CD1c-positive myeloid dendritic cell (primary cell): ENCODE data around the gene MAPK8.
"Not testable (repeated sequence)": the region's sequence is repeated elsewhere in the genome, so short reads cannot be mapped to it uniquely, and the experiment has no call there.

ENCODE experiments used
- DNase-seq: peaks from one replicate; pipeline ENCODE4 v3.0.0-alpha.2; 2016; ENCODE audit errors: extremely low spot score

MAPK8 gene

DNA sequence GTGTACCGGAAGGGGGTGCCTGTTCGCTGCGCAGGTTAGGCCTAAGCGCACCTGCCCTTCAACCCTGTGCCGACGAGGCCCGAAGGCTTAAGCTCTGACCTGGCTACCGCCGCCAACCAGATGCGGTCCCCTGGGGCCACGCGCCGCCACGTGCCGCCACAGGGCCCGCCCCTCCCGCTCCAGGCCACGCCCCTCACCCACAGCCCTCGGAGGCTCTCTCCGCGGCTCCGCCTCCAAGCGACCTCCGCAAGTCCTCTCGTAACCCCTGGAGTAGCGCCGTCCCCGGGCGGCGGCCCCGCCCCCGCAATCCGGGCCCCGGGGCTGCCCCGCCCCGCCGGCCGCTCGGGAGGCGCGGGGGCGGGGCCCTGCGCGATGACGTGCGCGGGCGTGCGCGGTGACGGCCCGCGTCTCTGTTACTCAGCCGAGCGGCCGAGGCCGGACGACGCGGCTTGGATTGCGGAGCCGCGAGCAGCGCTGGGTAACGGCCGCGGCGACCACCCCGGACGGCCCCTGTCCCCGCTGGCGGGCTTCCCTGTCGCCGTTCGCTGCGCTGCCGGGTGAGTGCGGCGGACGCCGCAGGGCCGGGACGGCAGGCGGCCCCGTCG lies at the start of gene MAPK8:
Gene MAPK8, plus strand, starts transcription at position 413 of the 605 bp plus-strand sequence. CDS start 94,984 bp downstream, outside the sequence.
- DNase-seq = peak; percentile 97

DNA sequence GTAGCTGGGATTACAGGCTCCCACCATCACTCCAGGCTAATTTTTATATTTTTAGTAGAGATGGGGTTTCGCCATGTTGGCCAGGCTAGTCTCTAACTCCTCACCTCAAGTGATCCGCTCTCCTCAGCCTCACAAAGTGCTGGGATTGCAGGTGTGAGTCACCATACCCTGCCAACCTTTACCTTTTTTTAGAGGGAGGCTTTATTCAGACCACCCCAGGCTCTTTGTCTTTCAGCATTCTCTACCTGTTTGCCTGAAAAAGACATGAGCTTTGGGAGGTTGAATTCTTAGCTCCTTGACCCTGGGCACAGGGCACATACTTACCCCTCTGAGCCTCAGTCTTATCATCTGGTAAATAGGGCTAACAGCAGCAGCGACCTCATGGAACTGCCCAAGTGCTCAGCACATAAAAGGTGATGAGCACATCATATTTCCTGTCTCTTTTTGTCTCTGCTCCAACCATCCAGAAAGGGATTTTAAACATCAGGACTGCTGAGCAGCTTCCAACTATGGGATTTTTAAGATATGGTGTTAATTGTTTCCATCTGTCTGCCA lies 49.0 kb upstream of the MAPK8 start:
- no peak for DNase-seq

DNA sequence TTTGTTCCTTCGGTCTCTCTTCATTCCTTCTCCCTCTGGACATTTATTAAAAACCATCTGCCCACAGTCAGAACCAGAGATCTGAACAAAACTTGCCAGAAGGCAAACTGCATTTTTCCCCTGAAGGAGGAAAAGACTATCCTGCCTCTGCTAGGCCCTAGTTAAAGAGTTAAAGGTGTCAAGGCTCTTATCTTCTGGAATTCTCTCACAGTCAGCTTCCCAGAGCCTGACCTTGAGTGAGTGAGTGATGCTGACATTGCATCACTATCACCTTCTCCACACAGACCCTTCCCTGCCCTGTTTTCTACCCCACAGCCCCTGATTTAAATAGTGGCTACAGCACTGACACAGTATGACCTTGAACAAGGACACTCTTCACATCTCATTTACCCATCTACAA lies 48.4 kb upstream of the MAPK8 start:
- DNase-seq = no peak

DNA sequence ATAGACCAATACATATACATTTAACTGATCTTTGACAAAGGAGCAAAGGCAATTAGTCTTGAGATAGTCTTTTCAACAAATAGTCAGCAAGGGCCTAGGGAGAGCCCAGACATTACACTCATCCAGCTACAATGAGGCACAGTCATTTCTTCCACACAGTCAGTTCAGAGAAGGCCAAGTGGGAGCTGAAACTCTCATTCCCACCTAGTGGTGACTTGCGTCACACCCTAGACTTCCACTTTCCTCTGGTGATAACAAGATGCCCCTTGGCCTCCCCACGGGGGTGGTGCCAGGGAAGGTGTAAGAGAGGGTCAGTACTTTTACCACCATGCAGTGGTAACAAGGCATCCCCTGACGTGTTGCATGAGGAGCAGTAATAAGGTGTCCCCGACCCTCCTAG lies 39.9 kb upstream of the MAPK8 start:
- DNase-seq = no peak

DNA sequence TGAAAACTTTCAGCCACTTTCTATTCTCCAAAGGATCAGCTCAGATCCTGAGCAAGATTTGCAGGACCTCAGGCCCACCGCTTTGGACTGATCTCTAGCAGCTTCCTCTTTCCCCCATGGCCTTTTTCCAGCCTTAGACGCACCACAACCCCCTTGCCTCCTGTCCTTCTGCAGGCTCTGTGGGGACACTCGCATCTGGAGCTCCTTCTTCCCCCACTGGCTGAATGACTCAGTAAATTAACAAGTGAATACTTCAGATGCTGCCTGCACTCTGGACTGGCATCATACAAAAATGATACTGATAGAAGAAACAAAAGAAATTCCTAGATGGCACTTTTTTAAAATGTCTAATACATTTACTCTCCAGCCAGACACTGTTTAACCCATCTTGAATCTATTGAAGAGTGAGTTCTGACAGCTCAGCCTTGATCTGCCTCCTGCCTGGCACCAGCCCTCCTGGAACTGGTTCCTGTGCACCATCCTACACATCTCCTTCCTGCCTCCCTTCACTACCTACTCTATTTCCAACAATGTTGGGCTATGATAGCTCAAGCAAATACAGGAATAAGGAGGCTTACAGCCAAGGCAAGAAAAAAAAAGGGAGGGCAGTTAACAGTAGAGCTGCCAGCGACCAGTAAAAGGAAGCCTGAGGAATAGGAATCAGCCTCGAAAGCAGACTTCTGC lies 35.3 kb upstream of the MAPK8 start:
- DNase-seq = no peak

DNA sequence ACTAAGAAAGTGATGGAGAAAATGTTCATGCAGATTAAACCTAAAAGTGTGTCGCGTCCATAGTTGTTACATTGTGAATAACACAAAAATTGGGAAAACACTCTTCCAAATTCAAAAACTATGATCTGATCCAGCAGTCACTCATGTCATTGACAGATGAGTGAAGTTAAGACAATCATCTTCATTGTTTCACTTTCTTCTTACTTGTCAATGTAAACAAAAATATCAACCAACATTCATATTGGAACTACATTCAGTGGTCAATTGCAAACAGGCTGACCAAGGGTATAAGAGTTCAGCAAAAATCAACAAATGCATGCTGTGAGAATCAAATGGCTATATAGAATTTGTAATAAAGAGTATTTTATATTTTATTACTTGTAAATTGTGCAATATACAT lies 33.8 kb upstream of the MAPK8 start:
- DNase-seq = no peak

DNA sequence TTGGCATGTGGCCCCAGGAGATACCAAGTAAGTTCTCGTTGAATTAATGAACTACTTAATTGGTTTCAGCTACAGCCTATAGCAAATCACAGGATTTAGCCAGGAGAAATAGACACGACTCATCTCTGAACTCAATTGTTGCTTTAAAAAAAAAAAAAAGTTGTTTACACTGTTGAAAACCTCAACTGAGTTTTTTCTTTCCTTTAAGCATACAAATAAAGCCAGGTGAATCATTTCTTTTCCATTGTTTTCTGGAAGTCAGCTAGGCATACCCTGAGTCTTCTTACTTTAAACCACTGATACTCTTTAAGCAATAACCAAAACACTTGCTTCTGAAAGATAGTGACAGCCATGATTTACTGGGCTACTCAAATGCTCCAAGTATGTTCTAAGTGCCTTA lies 32.7 kb upstream of the MAPK8 start:
- DNase-seq = no peak

DNA sequence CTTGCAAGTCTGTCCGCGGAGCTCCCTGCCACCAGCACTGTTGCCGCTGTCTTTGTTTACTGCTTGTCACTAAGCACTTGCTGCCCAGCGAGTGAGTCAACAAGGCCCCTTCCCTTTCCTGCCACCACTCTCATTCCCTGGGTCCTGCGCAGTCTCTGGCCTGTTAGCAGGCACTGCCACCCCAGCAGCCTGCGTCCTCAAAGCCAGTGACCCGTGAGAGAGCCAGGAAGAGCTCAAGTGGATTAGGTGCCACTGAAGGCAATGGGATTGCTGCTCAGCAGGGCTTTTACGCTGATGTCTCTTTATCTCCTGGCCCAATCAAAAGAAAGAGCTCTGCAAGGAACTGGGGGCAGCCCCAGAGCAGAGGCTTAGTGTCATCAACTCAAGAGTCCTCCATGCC lies 31.8 kb upstream of the MAPK8 start, which contains the start of gene FRMPD2:
Gene FRMPD2, minus strand, starts transcription at position 61 of the 400 bp plus-strand sequence. CDS start 129 bp downstream, outside the sequence.
- DNase-seq = no peak

DNA sequence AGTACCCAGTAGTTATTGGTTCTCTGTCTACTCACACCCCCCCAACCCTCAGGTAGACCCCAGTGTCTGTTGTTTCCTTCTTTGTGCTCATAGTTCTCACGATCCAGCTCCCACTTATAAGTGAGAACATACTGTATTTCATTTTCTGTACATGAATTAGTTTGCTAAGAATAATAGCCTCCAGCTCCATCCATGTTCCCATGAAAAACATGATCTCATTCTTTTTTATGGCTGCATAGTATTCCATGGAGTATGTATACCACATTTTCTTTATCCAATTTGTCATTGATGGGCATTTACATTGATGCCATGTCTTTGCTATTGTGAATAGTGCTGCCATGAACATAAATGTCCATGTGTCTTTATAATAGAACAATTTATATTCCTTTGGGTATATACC lies 29.4 kb upstream of the MAPK8 start:
- DNase-seq = no peak

DNA sequence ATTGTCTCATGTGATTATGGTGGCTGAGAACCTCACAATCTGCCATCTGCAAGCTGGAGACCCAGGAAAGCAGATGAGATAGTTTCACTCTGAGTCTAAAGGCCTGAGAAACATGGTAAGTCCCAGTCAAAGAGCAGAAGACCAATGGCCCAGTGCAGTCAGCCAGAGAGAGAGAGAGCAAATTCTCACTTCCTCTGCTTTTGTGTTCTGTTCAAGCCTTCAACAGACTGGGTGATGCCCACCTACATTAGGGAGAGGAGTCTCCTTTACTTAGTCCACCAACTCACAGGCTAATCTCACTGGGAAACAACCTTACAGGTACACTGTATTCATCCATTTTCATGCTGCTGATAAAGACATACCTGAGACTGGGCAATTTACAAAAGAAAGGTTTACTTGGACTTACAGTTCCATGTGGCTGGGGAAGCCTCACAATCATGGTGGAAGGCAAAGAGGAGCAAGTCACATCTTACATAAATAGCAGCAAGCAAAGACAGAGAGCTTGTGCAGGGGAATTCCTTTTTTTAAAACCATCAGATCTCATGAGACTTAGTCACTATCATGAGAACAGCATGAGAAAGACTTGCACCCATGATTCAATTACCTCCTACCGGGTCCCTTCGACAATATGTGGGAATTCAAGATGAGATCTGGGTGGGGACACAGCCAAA lies 27.3 kb upstream of the MAPK8 start:
- no peak for DNase-seq

DNA sequence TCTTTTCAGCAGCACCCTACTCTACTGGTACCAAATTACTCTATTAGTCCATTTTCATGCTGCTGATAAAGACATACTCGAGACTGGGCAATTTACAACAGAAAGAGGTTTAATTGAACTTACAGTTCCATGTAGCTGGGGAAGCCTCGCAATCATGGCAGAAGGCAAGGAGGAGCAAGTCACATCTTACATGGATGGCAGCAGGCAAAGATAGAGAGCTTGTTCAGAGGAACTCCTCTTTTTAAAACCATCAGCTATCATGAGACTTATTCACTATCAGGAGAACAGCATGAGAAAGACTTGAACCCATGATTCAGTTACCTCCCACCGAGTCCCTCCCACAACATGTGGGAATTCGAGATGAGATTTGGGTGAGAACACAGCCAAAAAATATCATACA lies 24.8 kb upstream of the MAPK8 start:
- not testable (repeated sequence) for DNase-seq

DNA sequence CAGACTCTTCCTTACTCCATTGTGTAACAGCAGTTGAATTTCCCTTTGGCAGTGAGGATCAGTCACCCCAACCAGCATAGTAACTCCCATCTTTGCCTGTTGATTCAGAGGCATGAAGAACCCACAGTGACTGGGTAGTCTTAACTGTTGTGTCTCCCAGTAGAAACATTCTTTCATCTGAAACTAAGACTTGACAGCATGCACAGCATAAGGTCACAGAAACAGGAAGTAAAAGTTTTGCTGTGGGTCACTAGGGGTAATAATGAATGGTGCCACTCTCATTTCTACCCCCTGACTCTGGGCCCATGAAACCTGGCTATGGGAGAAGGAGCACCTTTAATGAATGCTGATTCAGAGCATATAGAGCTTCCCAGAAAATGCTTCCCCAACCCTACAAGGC lies 23.6 kb upstream of the MAPK8 start:
- DNase-seq = peak; percentile 2

DNA sequence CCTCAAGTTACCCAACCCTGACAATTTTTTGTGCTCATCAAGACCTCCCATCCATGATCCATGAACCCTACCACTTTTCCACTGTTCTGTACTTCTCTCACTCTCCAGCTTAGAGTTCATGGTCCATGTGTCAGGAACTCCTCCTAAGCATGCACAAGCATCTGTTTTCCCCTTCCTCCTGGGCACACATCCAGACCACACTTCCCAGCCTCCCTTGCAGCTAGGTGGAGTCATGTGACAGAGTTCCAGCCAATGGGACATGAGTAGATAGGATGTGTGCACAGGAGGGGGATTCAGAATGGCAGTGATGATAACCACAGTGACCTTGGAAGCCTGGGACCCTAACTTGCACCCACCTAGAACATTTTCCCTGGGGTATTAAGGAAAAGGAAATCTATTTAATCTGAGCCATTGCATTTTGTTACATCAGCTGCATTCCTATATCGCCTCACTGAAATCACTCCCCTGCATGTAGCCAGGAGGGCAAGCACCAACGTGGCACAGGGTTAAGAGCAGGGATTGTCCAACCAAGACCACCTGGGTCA lies 22.4 kb upstream of the MAPK8 start:
- no peak for DNase-seq

DNA sequence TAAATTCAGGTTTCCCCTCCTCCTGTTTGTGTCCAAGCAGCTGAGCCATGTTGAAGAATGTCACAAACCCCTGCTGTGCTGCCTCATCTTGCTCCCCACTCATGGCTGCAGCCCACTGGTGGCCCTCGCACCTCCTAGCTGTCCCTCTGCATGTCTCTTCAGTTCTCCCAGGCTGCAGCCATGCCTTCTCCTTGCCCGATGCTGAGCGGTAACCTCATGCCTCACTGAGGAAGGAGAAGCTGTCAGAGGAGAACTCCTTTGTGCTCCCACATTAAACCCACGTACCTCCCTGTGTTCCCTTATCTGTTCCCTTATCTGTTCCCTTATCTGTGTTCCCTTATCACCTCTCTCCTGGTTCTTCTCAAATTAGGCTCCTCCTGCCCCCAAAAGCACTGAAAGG lies 21.7 kb upstream of the MAPK8 start:
- no peak for DNase-seq

DNA sequence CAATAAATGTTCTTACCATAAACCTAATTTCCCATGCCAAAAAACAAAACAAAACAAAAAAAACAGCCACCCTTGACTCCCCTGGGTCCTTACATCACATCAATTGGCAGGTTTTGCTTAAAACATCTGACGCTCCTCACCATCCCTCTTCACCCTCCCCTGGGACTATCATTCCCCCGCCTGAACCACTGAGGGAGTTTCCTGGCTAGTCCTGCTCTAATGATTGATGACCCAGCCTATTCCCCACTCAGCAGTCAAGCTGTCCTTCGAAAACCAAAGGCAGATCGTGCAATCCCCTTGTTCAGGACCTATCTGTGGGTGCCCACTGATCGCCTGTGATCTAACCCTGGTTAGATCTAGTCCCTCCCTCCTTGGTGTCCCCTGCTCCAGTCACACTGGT lies 20.8 kb upstream of the MAPK8 start:
- DNase-seq = no peak

DNA sequence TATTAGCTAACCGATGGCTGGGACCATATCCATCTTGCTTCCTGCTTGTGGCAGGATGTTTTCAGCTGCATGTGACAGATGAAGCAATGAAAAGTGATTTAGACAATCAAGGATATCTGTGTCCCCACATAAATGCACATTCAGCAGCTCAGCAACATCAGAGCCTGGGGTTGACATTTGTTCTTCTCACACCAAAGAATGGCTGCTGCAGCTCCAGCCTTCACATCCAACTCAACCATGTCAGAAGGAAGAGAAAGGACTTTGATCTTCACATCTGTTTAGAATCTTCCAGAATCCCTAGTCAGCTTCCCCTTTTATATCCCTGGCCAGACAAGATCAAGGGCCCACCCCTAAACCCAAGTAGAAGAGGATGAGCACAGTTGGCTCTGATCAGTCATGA lies 20.1 kb upstream of the MAPK8 start:
- no peak for DNase-seq

DNA sequence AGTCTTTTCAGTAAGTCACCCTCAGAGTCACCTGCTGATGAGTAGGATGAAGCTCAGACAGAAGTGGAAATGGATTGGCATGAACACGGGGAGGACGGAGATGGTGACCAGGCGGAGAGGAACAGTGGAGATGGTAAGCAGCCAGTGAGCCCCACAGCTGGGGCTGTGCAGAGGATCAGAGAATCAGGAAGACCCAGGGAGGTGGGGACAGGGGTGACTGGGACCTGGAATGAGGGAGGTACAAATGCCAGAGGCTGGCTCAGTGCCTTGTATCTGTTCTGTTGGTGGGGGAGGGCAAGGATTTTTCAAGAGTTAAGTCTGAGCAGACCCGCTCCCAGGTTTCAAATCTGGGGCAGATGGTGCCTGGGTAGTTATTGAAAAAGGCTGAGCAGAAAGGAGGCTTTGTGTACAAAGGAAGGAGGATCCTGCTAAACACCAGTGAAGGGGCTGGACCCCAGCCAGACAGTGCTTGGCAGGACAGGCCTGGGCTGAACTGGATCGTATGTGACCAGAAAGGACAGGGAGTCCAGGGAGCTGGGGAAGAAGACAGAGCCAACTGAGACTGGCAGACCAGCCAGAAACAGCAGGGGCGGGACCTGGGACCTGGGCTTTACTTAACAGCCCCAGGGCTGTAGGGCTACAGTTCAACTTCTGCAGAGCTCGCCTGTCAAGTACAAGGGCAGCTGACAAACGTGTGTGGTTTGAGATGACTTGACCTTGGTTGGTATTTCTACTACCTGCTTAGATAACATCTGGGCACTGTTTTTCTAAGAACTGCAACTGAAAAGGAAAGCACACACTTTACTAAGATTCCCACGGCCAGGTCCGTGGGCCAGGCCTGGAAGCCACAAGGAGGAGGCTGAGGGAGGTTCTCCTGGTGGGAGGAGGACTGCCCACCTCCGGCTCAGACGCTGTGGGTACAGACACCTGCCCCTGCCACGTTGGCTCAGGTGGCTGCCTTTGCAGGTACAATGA lies 18.8 kb upstream of the MAPK8 start:
- no peak for DNase-seq

DNA sequence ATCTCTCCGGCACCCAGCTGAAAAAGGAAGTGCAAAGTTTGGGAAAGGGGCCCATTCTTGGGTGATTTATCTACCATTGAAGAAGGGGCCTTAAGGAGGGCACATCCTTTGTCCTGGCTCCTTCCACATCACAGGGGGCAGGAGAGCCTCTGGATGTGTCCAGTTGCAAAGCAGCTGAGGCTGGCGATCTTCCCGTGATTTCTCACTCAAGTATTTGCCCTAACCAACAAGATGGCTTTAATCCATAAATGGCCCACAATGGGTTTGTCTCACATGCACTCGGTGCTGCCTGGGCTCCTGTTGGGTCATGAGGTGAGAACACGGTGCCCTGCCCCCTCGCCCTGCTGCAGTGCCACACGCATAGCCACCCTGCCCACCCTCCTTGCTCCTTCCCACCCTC lies 17.8 kb upstream of the MAPK8 start:
- DNase-seq = no peak

DNA sequence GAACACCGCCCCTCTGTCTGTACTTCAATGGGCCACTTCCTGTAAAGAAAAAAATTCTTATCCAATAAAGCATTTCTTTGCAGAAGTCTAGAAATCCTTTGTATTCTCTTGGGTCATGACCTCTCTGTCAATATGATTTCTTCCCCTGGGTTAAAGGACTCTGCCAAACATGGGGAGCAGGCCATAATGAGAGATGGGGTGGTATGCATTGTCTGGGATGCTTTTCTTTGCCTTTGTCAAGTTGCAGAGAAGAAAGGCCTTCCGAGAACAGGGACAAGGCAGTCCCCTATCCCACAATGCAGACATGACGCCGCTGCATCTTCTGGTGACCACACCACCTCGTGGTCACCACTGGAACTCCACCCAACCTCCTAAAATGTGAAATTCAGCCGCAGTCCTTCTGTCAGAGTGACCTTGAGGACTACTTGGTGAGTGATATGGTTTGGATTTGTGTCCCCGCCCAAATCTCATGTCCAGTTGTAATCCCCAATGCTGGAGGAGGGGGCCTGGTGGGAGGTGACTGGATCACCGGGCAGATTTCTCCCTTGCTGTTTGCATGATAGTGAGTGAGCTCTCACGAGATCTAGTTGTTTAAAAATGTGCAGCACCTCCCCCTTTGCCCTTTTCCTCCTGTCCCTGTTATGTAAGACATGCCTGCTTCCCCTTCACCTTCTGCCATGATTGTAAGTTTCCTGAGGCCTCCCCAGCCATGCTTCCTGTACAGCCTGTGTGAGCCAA lies 16.8 kb upstream of the MAPK8 start:
- peak; percentile 56 for DNase-seq

DNA sequence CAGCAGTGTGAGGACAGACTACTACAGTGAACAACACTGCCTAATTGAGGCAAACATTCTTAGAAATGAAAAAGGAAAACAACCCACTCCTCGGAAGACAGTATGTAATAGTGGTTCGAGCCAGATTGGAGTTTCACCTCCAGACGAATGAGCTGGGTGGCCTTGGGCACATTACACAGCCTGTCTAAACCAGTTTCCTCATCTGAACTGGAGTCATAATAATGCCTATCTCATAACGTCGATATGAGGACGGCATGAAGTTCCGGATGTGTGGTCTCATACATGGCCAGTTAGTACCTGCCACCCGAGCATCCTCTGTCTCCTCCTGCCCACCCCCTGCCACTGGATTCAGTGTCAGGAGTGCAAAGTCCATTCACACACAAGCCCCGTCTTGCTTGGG lies 16.2 kb upstream of the MAPK8 start:
- no peak for DNase-seq

DNA sequence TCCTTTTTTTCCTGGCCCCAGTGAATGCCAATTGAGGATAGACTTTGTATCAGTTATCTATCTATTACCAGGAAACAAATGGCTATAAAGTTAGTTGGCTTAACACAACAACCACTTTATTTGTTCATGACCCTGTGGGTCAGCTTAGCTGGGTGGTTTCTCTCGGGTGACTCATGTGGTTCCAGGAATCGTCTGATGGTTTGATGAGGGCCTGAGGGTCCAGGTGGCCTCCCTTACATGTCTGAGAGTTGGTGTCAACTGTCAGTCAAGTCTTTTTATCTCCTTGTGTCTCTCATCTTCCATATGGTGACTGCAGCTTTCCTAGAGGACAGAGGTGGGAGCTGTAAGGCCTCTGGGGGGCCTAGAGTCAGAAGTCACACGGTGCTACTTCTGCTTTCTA lies 15.3 kb upstream of the MAPK8 start:
- no peak for DNase-seq
